HEK293 (cell line): ENCODE measurements around the gene FUCA2.

ENCODE experiments used
- SP2 ChIP-seq: fragments of 450-650 bp; formaldehyde crosslinking; IDR thresholded peaks from 2 replicates; pipeline ENCODE4 v1.5.1; 2016; ENCODE audit warnings: missing biosample characterization, missing genetic modification characterization
- TRIM28 ChIP-seq: IDR thresholded peaks from 2 replicates; pipeline ENCODE4 v1.6.1; 2011; ENCODE audit warnings: low read length, control low read depth, borderline replicate concordance
- ZNF211 ChIP-seq: fragments of 450-650 bp; formaldehyde crosslinking; IDR thresholded peaks from 2 replicates; pipeline ENCODE4 v1.5.1; 2016; ENCODE audit warnings: low read depth, missing biosample characterization, missing genetic modification characterization
- ZNF274 ChIP-seq, 2 experiments: fragments of 200-500 bp in 1 of 2; fragments of 450-650 bp in 1 of 2; sonication (Bioruptor generic) in 1 of 2; formaldehyde crosslinking in 1 of 2; IDR thresholded peaks; 2 replicates each; pipeline versions ENCODE4 v1.5.1 to v1.6.1; 2014 to 2016; ENCODE audit warnings: borderline replicate concordance in 1 of 2, inconsistent platforms in 1 of 2, low read length in 1 of 2, missing biosample characterization in 1 of 2, missing genetic modification characterization in 1 of 2
- ZNF37A ChIP-seq: fragments of 450-650 bp; IDR thresholded peaks from 2 replicates; pipeline ENCODE4 v1.5.1; 2018; ENCODE audit warnings: missing biosample characterization, missing genetic modification characterization
- ZNF426 ChIP-seq: fragments of 450-650 bp; formaldehyde crosslinking; IDR thresholded peaks from 2 replicates; pipeline ENCODE4 v1.5.1; 2017; ENCODE audit warnings: missing biosample characterization, missing genetic modification characterization, mild to moderate bottlenecking, inconsistent platforms, moderate library complexity
- ZNF48 ChIP-seq: fragments of 450-650 bp; formaldehyde crosslinking; IDR thresholded peaks from 2 replicates; pipeline ENCODE4 v1.5.1; 2016; ENCODE audit warnings: missing biosample characterization, missing genetic modification characterization
- ZNF624 ChIP-seq: fragments of 450-650 bp; formaldehyde crosslinking; IDR thresholded peaks from 2 replicates; pipeline ENCODE4 v1.5.1; 2017; ENCODE audit warnings: missing biosample characterization, missing genetic modification characterization
- ZNF664 ChIP-seq: fragments of 450-650 bp; formaldehyde crosslinking; IDR thresholded peaks from 2 replicates; pipeline ENCODE4 v1.5.1; 2016; ENCODE audit warnings: missing biosample characterization, missing genetic modification characterization
- TF ChIP-seq, protein P1 (sequence below): fragments of 450-650 bp; formaldehyde crosslinking; IDR thresholded peaks from 2 replicates; pipeline ENCODE4 v1.5.1; 2016; ENCODE audit warnings: missing biosample characterization, missing genetic modification characterization
- TF ChIP-seq, protein P2 (sequence below): fragments of 450-650 bp; formaldehyde crosslinking; IDR thresholded peaks from 2 replicates; pipeline ENCODE4 v1.5.1; 2016; ENCODE audit warnings: missing biosample characterization, missing genetic modification characterization
- TF ChIP-seq, protein P3 (sequence below): fragments of 450-650 bp; formaldehyde crosslinking; IDR thresholded peaks from 2 replicates; pipeline ENCODE4 v1.5.1; 2016; ENCODE audit warnings: missing biosample characterization, missing genetic modification characterization
- TF ChIP-seq, protein P4 (sequence below): fragments of 450-650 bp; formaldehyde crosslinking; optimal IDR thresholded peaks from 2 replicates; pipeline ENCODE3; 2016; ENCODE audit warnings: missing biosample characterization, mild to moderate bottlenecking, missing genetic modification characterization
- TF ChIP-seq, protein P5 (sequence below): fragments of 450-650 bp; formaldehyde crosslinking; IDR thresholded peaks from 2 replicates; pipeline ENCODE4 v1.5.1; 2016; ENCODE audit warnings: missing biosample characterization, missing genetic modification characterization
- TF ChIP-seq, protein P6 (sequence below): fragments of 450-650 bp; formaldehyde crosslinking; IDR thresholded peaks from 2 replicates; pipeline ENCODE4 v1.5.1; 2016; ENCODE audit warnings: missing biosample characterization, missing genetic modification characterization
- TF ChIP-seq, protein P7 (sequence below): fragments of 450-650 bp; formaldehyde crosslinking; IDR thresholded peaks from 2 replicates; pipeline ENCODE4 v1.5.1; 2017; ENCODE audit warnings: missing biosample characterization, missing genetic modification characterization
- TF ChIP-seq, protein P8 (sequence below): fragments of 450-650 bp; formaldehyde crosslinking; IDR thresholded peaks from 2 replicates; pipeline ENCODE4 v1.5.0; 2017; ENCODE audit warnings: missing biosample characterization, missing genetic modification characterization, borderline replicate concordance
- TF ChIP-seq, protein P9 (sequence below): fragments of 450-650 bp; formaldehyde crosslinking; conservative IDR thresholded peaks from 2 replicates; pipeline ENCODE4 v1.5.1; 2016; ENCODE audit warnings: low read depth, missing biosample characterization, missing genetic modification characterization

Gene FUCA2

DNA sequence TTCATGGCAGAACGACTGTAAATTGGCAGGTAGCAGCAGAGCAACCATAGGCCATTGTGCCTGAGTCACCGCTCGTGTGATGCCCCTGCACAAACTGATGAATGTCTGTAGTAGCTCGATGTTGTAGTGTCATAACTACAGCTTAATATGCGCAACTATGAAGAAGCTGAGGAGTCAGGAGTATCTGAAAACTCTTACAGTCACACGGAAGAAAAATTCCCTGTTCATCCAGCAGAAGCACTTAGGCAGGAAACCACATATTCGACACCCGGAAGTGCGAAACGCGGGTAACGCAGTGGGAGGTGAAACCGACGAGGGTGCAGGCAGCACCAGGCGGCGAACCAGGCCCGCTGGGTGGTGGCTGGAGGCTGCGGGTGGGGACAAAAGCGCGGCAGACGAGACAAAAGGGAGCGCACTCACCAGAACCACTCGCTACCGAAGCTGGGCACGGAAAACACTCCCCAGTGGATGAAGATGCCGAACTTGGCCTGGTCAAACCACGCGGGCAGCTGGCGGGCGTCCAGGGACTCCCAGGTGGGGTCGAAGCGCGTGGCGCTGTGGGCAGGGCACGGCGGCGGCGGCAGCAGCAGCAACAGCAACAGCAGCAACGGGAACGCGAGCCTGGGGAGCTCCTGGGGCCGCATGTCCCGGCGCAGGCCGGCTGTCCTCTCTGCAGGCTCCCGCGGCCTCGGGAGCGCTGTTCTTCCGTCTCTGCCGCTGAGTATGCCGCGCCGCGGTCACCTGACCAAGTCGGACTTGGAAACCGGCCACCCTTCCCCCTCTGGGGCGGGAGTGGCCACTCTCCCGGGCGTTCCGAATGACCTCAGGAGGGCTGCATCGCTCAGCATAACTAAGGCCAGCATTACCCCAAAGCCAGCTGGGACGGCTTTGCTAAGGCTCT lies at the start of gene FUCA2 (continued):
- TF ChIP-seq SP2 (tag by site-specific recombination) = peak; percentile 41
- TF ChIP-seq ZNF48 (tag by site-specific recombination) = no peak
- TF ChIP-seq ZNF426 (tag by site-specific recombination) = no peak
- 0 out of 2 replicates have a peak, but pooled peaks have one; percentile 5 for TF ChIP-seq ZNF664 (tag by site-specific recombination)
- TF ChIP-seq, protein P1, sequence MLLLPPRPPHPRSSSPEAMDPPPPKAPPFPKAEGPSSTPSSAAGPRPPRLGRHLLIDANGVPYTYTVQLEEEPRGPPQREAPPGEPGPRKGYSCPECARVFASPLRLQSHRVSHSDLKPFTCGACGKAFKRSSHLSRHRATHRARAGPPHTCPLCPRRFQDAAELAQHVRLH = peak; percentile 87
- TF ChIP-seq, protein P2, sequence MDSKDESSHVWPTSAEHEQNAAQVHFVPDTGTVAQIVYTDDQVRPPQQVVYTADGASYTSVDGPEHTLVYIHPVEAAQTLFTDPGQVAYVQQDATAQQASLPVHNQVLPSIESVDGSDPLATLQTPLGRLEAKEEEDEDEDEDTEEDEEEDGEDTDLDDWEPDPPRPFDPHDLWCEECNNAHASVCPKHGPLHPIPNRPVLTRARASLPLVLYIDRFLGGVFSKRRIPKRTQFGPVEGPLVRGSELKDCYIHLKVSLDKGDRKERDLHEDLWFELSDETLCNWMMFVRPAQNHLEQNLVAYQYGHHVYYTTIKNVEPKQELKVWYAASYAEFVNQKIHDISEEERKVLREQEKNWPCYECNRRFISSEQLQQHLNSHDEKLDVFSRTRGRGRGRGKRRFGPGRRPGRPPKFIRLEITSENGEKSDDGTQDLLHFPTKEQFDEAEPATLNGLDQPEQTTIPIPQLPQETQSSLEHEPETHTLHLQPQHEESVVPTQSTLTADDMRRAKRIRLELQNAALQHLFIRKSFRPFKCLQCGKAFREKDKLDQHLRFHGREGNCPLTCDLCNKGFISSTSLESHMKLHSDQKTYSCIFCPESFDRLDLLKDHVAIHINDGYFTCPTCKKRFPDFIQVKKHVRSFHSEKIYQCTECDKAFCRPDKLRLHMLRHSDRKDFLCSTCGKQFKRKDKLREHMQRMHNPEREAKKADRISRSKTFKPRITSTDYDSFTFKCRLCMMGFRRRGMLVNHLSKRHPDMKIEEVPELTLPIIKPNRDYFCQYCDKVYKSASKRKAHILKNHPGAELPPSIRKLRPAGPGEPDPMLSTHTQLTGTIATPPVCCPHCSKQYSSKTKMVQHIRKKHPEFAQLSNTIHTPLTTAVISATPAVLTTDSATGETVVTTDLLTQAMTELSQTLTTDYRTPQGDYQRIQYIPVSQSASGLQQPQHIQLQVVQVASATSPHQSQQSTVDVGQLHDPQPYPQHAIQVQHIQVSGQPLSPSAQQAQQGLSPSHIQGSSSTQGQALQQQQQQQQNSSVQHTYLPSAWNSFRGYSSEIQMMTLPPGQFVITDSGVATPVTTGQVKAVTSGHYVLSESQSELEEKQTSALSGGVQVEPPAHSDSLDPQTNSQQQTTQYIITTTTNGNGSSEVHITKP (tag by site-specific recombination) = peak; percentile 44; the same call in 1 of the 2 replicates
- TF ChIP-seq, protein P3, sequence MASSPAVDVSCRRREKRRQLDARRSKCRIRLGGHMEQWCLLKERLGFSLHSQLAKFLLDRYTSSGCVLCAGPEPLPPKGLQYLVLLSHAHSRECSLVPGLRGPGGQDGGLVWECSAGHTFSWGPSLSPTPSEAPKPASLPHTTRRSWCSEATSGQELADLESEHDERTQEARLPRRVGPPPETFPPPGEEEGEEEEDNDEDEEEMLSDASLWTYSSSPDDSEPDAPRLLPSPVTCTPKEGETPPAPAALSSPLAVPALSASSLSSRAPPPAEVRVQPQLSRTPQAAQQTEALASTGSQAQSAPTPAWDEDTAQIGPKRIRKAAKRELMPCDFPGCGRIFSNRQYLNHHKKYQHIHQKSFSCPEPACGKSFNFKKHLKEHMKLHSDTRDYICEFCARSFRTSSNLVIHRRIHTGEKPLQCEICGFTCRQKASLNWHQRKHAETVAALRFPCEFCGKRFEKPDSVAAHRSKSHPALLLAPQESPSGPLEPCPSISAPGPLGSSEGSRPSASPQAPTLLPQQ (tag by site-specific recombination) = peak; percentile 87
- TF ChIP-seq, protein P4, sequence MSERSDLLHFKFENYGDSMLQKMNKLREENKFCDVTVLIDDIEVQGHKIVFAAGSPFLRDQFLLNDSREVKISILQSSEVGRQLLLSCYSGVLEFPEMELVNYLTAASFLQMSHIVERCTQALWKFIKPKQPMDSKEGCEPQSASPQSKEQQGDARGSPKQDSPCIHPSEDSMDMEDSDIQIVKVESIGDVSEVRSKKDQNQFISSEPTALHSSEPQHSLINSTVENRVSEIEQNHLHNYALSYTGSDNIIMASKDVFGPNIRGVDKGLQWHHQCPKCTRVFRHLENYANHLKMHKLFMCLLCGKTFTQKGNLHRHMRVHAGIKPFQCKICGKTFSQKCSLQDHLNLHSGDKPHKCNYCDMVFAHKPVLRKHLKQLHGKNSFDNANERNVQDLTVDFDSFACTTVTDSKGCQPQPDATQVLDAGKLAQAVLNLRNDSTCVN (tag by site-specific recombination) = peak; percentile 97
- TF ChIP-seq, protein P5, sequence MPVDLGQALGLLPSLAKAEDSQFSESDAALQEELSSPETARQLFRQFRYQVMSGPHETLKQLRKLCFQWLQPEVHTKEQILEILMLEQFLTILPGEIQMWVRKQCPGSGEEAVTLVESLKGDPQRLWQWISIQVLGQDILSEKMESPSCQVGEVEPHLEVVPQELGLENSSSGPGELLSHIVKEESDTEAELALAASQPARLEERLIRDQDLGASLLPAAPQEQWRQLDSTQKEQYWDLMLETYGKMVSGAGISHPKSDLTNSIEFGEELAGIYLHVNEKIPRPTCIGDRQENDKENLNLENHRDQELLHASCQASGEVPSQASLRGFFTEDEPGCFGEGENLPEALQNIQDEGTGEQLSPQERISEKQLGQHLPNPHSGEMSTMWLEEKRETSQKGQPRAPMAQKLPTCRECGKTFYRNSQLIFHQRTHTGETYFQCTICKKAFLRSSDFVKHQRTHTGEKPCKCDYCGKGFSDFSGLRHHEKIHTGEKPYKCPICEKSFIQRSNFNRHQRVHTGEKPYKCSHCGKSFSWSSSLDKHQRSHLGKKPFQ = peak; percentile 25; the same call in 1 of the 2 replicates
- TF ChIP-seq, protein P6, sequence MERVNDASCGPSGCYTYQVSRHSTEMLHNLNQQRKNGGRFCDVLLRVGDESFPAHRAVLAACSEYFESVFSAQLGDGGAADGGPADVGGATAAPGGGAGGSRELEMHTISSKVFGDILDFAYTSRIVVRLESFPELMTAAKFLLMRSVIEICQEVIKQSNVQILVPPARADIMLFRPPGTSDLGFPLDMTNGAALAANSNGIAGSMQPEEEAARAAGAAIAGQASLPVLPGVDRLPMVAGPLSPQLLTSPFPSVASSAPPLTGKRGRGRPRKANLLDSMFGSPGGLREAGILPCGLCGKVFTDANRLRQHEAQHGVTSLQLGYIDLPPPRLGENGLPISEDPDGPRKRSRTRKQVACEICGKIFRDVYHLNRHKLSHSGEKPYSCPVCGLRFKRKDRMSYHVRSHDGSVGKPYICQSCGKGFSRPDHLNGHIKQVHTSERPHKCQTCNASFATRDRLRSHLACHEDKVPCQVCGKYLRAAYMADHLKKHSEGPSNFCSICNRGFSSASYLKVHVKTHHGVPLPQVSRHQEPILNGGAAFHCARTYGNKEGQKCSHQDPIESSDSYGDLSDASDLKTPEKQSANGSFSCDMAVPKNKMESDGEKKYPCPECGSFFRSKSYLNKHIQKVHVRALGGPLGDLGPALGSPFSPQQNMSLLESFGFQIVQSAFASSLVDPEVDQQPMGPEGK (tag by site-specific recombination) = peak; percentile 77
- TF ChIP-seq, protein P7, sequence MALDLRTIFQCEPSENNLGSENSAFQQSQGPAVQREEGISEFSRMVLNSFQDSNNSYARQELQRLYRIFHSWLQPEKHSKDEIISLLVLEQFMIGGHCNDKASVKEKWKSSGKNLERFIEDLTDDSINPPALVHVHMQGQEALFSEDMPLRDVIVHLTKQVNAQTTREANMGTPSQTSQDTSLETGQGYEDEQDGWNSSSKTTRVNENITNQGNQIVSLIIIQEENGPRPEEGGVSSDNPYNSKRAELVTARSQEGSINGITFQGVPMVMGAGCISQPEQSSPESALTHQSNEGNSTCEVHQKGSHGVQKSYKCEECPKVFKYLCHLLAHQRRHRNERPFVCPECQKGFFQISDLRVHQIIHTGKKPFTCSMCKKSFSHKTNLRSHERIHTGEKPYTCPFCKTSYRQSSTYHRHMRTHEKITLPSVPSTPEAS (tag by site-specific recombination) = peak; percentile 45; the same call in 1 of the 2 replicates
- no peak for TF ChIP-seq TRIM28
- TF ChIP-seq, protein P8, sequence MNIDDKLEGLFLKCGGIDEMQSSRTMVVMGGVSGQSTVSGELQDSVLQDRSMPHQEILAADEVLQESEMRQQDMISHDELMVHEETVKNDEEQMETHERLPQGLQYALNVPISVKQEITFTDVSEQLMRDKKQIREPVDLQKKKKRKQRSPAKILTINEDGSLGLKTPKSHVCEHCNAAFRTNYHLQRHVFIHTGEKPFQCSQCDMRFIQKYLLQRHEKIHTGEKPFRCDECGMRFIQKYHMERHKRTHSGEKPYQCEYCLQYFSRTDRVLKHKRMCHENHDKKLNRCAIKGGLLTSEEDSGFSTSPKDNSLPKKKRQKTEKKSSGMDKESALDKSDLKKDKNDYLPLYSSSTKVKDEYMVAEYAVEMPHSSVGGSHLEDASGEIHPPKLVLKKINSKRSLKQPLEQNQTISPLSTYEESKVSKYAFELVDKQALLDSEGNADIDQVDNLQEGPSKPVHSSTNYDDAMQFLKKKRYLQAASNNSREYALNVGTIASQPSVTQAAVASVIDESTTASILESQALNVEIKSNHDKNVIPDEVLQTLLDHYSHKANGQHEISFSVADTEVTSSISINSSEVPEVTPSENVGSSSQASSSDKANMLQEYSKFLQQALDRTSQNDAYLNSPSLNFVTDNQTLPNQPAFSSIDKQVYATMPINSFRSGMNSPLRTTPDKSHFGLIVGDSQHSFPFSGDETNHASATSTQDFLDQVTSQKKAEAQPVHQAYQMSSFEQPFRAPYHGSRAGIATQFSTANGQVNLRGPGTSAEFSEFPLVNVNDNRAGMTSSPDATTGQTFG (tag by site-specific recombination) = no peak
- no peak for TF ChIP-seq ZNF624 (tag by site-specific recombination)
- no peak for TF ChIP-seq ZNF211 (tag by site-specific recombination)
- no peak for TF ChIP-seq ZNF274 (IDR thresholded peaks at IDR 0.05; ENCODE audit: low read length)
- no peak for TF ChIP-seq ZNF274 (tag by site-specific recombination; IDR thresholded peaks at IDR 0.05; ENCODE audit: borderline replicate concordance)
- TF ChIP-seq, protein P9, sequence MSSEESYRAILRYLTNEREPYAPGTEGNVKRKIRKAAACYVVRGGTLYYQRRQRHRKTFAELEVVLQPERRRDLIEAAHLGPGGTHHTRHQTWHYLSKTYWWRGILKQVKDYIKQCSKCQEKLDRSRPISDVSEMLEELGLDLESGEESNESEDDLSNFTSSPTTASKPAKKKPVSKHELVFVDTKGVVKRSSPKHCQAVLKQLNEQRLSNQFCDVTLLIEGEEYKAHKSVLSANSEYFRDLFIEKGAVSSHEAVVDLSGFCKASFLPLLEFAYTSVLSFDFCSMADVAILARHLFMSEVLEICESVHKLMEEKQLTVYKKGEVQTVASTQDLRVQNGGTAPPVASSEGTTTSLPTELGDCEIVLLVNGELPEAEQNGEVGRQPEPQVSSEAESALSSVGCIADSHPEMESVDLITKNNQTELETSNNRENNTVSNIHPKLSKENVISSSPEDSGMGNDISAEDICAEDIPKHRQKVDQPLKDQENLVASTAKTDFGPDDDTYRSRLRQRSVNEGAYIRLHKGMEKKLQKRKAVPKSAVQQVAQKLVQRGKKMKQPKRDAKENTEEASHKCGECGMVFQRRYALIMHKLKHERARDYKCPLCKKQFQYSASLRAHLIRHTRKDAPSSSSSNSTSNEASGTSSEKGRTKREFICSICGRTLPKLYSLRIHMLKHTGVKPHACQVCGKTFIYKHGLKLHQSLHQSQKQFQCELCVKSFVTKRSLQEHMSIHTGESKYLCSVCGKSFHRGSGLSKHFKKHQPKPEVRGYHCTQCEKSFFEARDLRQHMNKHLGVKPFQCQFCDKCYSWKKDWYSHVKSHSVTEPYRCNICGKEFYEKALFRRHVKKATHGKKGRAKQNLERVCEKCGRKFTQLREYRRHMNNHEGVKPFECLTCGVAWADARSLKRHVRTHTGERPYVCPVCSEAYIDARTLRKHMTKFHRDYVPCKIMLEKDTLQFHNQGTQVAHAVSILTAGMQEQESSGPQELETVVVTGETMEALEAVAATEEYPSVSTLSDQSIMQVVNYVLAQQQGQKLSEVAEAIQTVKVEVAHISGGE (tag by site-specific recombination) = peak; percentile 89
- no peak for TF ChIP-seq ZNF37A (tag by site-specific recombination)
